ENCODE measurements around the gene FAM200A. TPM values are rescaled to one million over a fixed set of nuclear protein-coding genes. Genes with fewer than 3 reads are reported as not detected.

The FAM200A gene
- total RNA-seq = 4.2 and 5.5 TPM in 2 replicates

DNA sequence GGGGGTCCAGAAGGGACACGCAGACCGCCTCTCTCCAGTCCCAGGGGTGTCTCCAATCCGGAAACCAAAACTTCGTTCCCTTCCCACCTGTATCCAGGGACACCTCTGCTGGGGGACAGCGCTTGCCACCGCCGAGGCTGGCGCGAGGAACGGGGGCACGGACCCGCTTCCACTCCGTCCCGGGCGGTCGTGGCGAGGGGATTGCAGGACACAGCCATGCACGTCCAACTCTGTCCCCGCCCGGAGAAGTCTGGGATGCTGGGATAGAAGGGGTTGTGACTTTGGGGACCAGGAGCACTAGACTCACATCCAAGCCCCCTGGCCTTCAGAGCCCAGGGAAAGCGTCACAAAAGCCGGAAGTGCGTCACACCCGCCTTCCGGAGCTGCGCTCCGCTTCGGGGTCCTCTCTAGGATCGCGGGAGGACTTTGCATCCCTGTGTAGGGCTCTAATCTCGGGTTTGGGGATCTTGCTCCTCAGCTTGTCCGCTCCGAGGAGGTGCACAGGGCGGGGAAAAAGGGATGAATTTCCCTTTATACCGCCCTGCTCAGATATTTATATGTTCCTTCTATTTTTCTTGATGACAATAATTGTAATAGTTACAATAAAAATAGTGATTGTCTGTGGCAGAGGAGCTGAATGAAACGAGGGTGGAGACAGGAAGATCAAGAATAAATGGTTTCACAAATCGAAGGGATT is at the start of gene FAM200A:
TSS of gene FAM200A (minus strand) at position 348 of the 697 bp plus-strand sequence. CDS start 3,707 bp downstream, outside the sequence.

DNA sequence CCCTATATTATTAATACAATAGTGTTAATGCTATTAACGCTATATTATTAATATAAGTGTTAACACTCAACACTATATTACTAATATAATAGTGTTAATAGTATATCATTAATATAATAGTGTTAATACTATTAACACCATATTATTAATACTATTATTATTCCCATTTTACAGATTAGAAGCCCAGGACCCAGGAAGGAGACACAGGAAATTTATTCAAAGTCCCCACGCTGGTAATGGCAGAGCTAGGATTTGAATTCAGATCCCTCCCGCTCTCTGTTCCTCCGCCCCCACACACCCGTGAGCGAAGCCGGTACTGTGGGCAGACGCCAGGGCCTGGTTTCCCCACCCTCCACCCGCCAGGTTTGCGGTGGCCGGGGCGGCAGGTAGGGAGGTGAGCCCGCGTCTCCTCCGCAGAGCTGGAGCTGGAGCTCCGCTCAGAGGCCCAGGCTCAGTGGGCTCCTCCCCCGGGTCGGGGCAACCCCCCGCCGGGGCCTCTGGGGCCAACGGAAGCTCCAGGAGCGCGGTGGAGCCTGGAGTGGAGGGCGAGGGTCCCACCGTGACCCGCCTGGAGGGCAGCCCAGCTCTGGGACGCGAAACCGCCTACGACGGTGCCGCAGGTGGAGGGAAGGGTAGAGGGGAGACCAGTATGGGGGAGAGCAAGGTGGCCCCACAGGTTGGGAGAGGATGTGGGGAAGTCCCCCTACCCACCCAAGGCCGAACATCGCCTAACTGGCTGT is 46.0 kb upstream of the FAM200A start, which contains the start of gene TMEM225B:
TSS of gene TMEM225B (plus strand) at position 506 of the 740 bp plus-strand sequence. CDS start 6,122 bp downstream, outside the sequence.

DNA sequence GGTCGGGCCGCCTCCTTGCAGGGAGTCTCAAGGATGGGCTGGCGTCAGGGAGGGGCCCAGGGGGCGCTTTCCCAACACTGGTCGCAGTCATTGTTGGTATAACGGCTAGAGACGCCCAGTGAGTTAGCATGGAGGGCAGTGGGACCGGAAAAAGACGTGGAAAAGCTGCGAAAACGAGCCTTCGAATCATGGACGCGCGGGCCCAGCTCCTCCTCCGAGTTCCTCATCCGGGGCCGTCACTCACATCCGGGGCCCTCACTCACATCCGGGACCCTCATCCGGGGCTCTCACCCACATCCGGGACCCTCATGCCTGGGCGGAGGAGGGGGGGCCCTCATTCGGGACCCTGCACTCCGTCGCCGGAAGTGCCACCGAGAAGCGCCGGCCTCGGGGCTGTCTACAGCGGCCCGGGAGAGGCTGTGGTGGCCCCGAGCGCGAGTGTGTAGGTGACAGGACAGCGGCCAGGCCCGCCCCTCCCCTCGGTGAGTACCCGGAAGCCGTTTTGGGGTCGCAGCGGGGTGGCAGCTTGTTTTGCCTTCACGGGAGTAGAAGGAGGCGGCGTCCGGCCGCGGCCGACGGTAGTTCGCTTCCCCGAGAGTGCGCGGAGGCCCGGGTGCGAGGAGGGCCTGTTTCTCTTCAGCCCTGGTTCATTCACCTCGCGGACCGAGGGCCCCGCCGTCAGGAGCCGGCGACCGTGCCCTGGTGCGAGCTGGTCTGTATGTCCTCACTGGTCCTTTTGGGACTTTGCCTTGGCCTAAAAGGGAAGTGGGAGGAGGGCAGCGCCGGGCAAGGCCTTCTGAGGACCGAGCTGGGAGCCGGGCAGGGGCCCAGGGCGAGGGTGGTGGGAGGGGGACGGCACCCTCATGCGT is 6.6 kb upstream of the FAM200A start, which contains the start of gene ZNF655:
TSS of gene ZNF655 (plus strand) at position 337 of the 869 bp plus-strand sequence. CDS start 1,918 bp downstream, outside the sequence.

DNA sequence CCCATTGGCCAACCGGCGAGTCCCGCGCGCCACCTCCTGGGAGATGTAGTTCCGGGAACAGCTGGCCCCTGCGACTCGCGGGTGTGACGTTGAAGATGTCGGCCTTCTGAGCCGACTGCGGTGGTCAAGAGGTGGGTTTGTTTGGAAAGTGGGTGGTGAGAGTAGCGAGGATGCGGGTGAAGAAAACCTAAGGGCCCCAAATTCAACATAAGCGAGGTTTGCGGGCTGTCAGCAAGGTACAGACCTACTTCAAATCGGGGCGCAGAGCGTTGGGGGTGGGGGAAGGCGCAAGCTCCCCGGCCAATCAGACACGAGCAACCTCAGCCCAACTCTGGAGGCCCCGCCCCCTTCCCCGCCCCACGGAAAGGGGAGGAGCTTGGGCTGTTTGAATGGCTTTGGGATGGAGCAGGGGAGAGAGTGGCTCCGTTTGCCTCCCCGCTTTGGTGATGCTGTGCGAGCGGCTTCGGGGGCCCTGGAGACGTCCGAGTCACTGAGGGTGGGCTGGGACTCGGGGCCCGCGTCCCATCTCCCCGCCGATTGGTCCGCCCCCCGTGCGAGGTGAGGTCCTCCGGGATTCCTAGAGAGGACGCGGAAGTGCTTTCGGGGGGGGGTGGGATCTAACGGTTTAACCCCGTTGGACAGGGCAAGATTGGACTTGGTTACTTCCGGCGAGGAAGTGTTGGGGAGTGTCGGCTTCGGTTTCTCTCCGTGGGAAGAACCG is 47.2 kb downstream of the FAM200A start, which contains the start of gene ZKSCAN5:
TSS of gene ZKSCAN5 (plus strand) at position 60 of the 721 bp plus-strand sequence. CDS start 1,383 bp downstream, outside the sequence.

DNA sequence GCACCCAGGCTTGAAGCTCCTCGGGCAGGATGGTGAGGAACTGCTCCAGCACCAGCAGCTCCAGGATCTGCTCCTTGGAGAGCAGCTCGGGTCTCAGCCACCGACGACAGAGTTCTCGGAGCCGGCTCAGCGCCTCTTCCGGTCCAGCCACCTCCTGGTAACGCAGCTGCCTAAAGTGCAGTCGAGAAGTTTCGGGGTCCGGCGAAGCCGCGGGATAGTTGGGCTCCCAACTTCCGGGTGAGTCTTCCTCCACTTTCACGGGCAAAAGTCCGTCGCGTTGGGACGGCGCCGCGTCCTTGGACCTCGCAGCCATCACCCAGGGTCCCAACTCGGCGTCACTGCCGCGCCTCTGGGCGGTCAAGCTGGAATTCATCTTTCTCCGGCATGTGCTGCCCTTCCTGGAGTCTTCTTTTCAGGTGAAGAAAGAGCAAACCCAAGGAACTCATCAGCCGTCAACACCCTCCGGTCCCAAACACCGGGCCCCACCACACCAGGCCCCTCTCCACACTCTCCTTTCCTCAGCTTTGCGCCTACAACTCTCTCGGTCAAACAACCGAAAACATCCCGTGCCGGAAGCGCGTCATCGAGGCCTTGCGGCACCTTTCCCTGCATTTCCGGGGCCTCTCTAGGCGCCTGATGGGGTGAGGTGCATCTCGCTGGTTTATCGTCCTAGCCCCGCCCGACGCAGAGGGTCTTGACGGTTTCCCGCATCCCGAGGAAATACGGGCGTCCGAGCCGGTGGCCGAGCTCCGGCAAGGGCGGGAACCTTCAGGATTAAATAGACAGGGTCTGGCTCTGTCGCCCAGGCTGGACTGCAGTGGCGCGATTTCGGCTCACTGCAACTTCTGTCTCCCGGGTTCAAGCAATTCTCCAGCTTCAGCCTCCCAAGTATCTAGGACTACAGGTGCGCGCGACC is 51.9 kb downstream of the FAM200A start, which contains the start of gene ZNF394:
TSS of gene ZNF394 (minus strand) at position 561 of the 916 bp plus-strand sequence. CDS start at position 373, 188 bp downstream.

Other genes with a start within 250 kb of the FAM200A start
- 111 and 113 TPM in 2 replicates for gene ARPC1A, start 226.2 kb downstream of the FAM200A start, total RNA-seq
- gene ARPC1B, start 177.4 kb downstream of the FAM200A start, total RNA-seq = 201 and 336 TPM in 2 replicates
- 35.5 and 47.0 TPM in 2 replicates for gene PDAP1, start 143.5 kb downstream of the FAM200A start, total RNA-seq
- gene BUD31, start 143.1 kb downstream of the FAM200A start, total RNA-seq = 47.7 and 72.7 TPM in 2 replicates
- gene PTCD1, start 113.3 kb downstream of the FAM200A start, total RNA-seq = 6.7 and 7.0 TPM in 2 replicates
- gene CPSF4, start 113.2 kb downstream of the FAM200A start, total RNA-seq = 32.3 and 32.7 TPM in 2 replicates
- gene ATP5MF, start 85.9 kb downstream of the FAM200A start, total RNA-seq = 200 and 378 TPM in 2 replicates
- 5.3 and 6.5 TPM in 2 replicates for gene ZNF789, start 79.2 kb downstream of the FAM200A start, total RNA-seq
- gene ZNF394, start 51.8 kb downstream of the FAM200A start, total RNA-seq = 33.9 and 48.3 TPM in 2 replicates
- 14.2 and 14.6 TPM in 2 replicates for gene ZKSCAN5, start 47.5 kb downstream of the FAM200A start, total RNA-seq
- gene ZNF655, start 6.5 kb upstream of the FAM200A start, total RNA-seq = 77.0 and 99.6 TPM in 2 replicates
- 1.5 and 1.6 TPM in 2 replicates for gene TMEM225B, start 46.2 kb upstream of the FAM200A start, total RNA-seq
- gene ZSCAN25, start 64.8 kb upstream of the FAM200A start, total RNA-seq = 14.0 and 22.6 TPM in 2 replicates
- 0.32 TPM in 1 of 2 replicates, not detected in the other for gene CYP3A5, start 127.9 kb upstream of the FAM200A start, total RNA-seq
- gene CYP3A7, start 183.1 kb upstream of the FAM200A start, total RNA-seq = not detected in 2 replicates
- not detected in 2 replicates for gene CYP3A4, start 232.1 kb upstream of the FAM200A start, total RNA-seq

Data from hair follicle dermal papilla cell (primary cell).